ENCODE results near the gene CD300LG.

GRCh38 chr17:43846963-43847371 is at the start of gene CD300LG:
- no peak for TF ChIP-seq POLR2A (IDR thresholded peaks at IDR 0.05)
- TF ChIP-seq, protein P1, sequence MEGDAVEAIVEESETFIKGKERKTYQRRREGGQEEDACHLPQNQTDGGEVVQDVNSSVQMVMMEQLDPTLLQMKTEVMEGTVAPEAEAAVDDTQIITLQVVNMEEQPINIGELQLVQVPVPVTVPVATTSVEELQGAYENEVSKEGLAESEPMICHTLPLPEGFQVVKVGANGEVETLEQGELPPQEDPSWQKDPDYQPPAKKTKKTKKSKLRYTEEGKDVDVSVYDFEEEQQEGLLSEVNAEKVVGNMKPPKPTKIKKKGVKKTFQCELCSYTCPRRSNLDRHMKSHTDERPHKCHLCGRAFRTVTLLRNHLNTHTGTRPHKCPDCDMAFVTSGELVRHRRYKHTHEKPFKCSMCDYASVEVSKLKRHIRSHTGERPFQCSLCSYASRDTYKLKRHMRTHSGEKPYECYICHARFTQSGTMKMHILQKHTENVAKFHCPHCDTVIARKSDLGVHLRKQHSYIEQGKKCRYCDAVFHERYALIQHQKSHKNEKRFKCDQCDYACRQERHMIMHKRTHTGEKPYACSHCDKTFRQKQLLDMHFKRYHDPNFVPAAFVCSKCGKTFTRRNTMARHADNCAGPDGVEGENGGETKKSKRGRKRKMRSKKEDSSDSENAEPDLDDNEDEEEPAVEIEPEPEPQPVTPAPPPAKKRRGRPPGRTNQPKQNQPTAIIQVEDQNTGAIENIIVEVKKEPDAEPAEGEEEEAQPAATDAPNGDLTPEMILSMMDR (IDR thresholded peaks at IDR 0.05) = no peak
